PC-3 (cell line): Measurements from ENCODE around the gene KRTAP20-4.

ENCODE experiments used
- CTCF ChIP-seq: fragments of 300-600 bp; sonication (generic); conservative IDR thresholded peaks from 2 replicates; pipeline ENCODE4 v1.5.1; 2017; ENCODE audit warnings: antibody characterized with exemption, low read depth, mild to moderate bottlenecking, low read length
- EZH2 ChIP-seq: fragments of 300-600 bp; sonication (generic); IDR thresholded peaks from one replicate; pipeline ENCODE4 v1.6.1; 2017; ENCODE audit warnings: antibody characterized with exemption, mild to moderate bottlenecking, low read length; ENCODE audit not compliant: unreplicated experiment

- TF ChIP-seq CTCF, result no peak
- TF ChIP-seq EZH2, result no peak
These were observed 32.5 kb downstream of the KRTAP20-4 start for GRCh38 chr21:30652891-30653290.
